GM12801 (cell line): ENCODE measurements around the gene RNF152.

Experiments used
- TF ChIP-seq, protein P1 (sequence below): IDR thresholded peaks from one replicate; pipeline ENCODE4 v1.5.1; 2011; ENCODE audit warnings: control low read depth; ENCODE audit not compliant: insufficient read length; ENCODE audit errors: extremely low read depth

RNF152 gene

DNA sequence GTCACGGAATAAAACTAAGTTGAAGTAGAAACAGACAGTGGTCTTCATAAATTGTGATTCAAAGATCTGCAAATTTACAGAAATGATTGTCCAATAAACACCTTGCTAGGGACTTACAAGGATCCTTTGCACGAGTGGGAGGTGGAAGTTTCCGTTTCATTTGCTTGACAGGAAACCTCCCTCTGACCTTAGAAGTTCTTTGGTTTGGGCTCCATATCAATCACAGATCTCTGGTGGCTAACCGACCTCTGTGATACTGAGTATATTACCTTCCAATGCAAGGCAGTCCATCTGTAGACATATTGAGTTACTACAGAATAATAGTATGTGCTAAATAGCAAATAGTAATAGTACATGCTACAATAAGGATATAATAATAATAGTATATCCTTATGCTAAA is 33.7 kb upstream of the RNF152 start:
- TF ChIP-seq, protein P1, sequence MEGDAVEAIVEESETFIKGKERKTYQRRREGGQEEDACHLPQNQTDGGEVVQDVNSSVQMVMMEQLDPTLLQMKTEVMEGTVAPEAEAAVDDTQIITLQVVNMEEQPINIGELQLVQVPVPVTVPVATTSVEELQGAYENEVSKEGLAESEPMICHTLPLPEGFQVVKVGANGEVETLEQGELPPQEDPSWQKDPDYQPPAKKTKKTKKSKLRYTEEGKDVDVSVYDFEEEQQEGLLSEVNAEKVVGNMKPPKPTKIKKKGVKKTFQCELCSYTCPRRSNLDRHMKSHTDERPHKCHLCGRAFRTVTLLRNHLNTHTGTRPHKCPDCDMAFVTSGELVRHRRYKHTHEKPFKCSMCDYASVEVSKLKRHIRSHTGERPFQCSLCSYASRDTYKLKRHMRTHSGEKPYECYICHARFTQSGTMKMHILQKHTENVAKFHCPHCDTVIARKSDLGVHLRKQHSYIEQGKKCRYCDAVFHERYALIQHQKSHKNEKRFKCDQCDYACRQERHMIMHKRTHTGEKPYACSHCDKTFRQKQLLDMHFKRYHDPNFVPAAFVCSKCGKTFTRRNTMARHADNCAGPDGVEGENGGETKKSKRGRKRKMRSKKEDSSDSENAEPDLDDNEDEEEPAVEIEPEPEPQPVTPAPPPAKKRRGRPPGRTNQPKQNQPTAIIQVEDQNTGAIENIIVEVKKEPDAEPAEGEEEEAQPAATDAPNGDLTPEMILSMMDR = no peak

- TF ChIP-seq, protein P1 = no peak
Observed at GRCh38 chr18:61924550-61924949, 31.7 kb upstream of the RNF152 start.

- TF ChIP-seq, protein P1 = no peak
Observed at GRCh38 chr18:61922435-61922834, 29.6 kb upstream of the RNF152 start.

- TF ChIP-seq, protein P1 = no peak
Observed at GRCh38 chr18:61921621-61922235, 28.9 kb upstream of the RNF152 start.

DNA sequence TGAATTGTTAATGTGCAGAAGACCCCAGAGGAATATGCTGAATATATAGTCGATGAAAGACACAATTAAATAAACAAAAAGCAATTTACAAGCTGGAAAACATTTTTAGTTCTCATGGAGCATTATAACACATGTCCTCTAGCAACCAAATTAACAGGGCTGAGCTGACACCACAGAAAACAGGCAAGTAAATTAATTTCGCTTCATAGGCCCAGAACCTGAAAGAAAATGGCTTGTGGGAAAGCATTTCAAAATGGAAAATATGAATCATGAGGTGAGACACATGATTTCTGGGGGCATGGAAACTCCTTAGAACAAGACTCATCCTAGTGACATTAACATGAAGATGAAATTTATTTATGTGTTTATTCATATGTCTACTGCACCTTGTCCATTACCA is 25.0 kb upstream of the RNF152 start:
- TF ChIP-seq, protein P1 = no peak

DNA sequence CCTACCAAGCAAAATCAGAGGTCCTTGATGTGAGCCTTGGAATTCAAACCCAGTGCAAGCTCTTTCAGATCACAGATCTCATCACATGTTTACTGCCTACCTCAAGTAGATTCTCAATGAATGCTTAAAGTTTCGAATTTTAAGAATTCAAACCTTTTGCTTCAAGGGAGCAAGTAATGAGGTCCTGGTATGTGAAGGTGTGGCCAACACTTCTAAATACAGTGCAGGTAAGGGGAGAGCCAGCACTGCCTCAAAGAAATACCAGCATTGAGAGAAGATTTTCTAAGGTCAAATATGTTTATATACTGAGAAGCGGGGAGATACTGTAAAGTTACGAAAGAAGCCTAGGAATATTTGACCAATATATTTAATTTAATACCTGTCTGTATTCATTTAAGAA is 19.7 kb upstream of the RNF152 start:
- TF ChIP-seq, protein P1 = no peak

DNA sequence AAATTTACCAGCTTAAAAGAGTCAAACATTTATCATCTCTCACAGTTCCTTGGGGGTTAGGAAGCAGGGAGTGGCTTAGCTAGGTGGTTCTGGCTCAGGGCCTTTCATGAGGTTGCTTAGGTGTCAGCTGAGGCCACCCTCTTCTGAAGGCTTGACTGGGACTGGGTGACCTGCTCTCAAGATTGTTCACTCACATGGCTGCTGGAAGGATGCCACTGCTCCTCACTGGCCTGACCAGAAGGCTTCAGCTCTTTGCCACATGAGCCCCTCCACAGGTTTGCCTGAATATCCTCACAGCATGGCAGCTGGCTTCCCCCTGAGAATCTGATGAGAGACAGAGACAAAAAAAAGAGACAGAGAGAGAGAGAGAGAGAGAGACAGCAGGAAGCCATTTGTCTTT is 17.3 kb upstream of the RNF152 start:
- TF ChIP-seq, protein P1 = no peak
